ENCODE results near the gene BRIX1.

DNA sequence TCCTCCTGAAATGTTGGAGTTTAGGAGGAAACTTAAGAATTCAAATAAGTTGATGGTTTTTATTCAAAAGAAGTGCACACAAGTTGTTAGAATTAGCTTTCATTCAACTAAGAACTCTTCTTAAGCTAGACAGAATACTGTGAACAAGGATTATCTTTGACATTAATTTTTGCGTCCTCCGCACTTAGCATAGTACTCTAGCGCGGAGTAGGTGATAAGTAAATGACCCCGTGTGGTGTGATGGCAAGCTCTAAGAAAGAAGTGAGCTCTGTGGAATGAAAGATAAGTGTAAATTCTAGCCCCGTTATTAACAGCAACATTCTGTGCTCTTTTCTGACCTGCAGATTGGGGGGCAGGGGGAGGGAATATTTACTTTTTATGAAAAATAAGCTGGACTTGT lies 1.0 kb downstream of the BRIX1 start:
- TF ChIP-seq FOXA1 (IDR thresholded peaks at IDR 0.05) (no peak), SP1 (IDR thresholded peaks at IDR 0.05) (no peak), BHLHE40 (IDR thresholded peaks at IDR 0.05; ENCODE audit: borderline replicate concordance) (no peak), ELF4 (IDR thresholded peaks at IDR 0.05) (no peak), ZNF384 (IDR thresholded peaks at IDR 0.05) (no peak), HDGF (IDR thresholded peaks at IDR 0.05; ENCODE audit: borderline replicate concordance) (no peak), FOXK2 (IDR thresholded peaks at IDR 0.05) (no peak)

All from HEK293T (cell line).